HG02642 (cell line): ENCODE results near the gene PRSS57.
"Not testable (repeated sequence)": the region's sequence is repeated elsewhere in the genome, so short reads cannot be mapped to it uniquely, and the experiment has no call there.

Experiments
- ATAC-seq: cut with Tn5 transposase; IDR thresholded peaks from one replicate; pipeline ENCODE4 v1.9.1; 2021; ENCODE audit warnings: mild to moderate bottlenecking; ENCODE audit not compliant: unreplicated experiment, poor library complexity

PRSS57 gene

DNA sequence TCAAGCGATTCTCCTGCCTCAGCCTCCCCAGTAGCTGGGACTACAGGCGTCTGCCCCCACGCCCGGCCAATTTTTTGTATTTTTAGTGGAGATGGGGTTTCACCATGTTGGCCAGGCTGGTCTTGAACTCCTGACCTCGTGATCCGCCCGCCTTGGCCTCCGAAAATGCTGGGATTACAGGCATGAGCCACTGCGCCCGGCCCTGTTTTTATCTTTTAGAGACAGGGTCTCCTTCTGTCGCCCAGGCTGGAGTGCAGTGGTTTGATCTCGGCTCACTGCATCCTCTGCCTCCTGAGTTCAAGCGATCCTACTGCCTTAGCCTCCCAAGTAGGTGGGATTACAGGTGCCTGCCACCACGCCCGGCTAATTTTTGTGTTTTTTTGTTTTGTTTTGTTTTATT lies 3.3 kb upstream of the PRSS57 start:
- not testable (repeated sequence) for ATAC-seq

DNA sequence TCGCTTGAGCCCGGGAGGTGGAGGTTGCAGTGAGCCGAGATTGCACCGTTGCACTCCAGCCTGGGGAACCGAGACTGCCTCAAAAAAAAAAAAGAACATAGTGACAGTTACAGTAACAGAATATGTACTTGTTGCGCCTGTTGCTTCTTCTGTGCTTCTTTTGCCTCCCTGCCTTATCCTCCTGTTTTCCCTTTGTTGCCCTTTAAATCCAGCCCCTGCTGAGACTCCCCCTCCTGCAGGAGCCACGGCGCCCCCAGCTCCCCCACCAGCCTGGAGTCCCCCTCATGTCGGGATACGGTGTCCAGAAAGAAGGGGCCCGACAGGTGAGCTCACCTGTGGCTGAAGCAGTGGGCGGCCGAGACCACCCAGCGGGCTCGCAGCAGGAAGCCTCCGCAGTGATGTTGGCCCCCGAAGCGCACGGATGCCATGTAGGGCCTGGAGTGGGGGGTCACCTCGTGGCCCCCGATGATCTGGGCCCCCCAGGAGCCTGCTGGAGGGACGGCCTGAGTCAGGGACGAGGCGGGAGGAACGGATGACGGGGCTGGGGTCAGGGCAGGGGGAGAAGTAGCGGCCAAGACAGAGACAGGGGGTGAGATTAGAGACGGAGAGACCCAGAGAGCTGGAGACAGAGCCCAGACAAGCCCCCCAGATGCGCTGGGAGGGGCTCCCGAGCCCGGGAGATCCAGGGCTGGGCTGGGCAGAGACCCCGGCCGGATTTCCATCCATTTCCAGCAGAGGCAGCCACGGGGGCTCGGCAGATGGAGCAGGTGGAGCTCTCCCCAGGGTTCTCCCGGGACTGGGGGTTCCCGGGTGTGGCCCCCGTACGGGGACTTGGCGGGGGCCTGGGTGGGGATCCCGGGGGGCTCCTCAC lies 536 bp downstream of the PRSS57 start:
- ATAC-seq = no peak

DNA sequence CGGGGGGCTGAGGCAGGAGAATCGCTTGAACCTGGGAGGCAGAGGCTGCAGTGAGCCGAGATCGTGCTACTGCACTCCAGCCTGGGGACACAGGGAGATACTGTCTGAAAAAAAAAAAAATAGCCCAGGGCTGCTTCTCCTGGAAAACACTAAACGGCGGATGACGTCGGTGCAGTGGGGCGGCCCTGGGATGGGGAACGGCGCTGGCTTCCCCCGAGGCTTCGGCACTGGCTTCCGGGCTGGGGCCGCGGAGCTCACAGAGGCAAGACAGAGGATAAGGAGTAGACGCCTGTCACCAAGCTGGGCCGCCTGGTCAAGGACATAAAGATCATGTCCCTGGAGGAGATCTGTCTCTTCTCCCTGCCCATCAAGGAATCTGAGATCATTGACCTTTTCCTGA lies 5.0 kb downstream of the PRSS57 start:
- no peak for ATAC-seq

DNA sequence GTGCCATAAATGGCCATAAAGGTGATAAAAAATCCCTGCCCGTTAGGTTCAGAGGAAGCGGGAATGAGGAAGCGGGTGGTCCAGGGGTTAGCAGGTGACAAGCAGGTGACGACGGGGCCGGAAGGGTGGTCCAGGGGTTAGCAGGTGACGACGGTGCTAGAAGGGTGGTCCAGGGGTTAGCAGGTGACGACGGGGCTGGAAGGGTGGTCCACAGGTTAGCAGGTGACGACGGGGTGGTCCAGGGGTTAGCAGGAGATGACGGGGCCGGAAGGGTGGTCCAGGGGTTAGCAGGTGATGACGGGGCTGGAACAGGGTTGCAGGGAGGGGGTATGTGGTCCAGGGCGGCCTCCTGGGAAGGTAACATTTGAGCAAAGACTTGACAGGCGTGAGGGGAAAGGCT lies 6.3 kb downstream of the PRSS57 start:
- ATAC-seq = no peak

DNA sequence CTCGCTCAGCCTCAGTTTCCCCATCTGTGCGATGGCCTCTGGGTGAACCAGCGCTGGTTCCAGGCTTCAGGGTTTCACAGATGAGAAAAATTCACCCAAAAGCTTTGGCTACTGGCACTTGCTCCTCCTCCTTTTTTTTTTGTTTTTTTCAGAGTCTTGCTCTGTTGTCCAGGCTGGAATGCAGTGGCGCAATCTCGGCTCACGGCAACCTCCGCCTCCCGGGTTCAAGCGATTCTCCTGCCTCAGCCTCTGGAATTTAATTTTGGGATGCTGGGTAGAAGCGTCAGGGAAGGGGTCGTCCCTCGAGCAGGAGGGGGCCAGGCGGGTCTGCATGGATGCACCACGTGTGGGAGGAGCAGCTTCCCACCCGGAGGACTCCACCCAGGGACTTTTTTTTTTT lies 7.0 kb downstream of the PRSS57 start:
- no peak for ATAC-seq

GRCh38 chr19:687569-688166 lies 7.6 kb downstream of the PRSS57 start:
- no peak for ATAC-seq

GRCh38 chr19:686589-687297 lies 8.5 kb downstream of the PRSS57 start:
- ATAC-seq = no peak

- ATAC-seq = no peak
Measured at GRCh38 chr19:685454-685931, 9.8 kb downstream of the PRSS57 start.

DNA sequence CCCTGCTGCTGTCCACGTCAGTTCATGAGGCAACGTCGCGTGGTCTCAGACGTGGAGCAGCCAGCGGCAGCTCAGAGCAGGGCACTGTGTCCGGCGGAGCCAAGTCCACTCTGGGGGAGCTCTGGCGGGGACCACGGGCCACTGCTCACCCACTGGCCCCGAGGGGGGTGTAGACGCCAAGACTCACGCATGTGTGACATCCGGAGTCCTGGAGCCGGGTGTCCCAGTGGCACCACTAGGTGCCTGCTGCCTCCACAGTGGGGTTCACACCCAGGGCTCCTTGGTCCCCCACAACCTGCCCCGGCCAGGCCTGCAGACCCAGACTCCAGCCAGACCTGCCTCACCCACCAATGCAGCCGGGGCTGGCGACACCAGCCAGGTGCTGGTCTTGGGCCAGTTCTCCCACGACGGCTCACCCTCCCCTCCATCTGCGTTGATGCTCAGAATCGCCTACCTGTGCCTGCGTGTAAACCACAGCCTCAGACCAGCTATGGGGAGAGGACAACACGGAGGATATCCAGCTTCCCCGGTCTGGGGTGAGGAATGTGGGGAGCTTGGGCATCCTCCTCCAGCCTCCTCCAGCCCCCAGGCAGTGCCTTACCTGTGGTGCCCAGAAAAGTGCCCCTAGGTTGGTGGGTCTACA lies 12.5 kb downstream of the PRSS57 start:
- no peak for ATAC-seq

DNA sequence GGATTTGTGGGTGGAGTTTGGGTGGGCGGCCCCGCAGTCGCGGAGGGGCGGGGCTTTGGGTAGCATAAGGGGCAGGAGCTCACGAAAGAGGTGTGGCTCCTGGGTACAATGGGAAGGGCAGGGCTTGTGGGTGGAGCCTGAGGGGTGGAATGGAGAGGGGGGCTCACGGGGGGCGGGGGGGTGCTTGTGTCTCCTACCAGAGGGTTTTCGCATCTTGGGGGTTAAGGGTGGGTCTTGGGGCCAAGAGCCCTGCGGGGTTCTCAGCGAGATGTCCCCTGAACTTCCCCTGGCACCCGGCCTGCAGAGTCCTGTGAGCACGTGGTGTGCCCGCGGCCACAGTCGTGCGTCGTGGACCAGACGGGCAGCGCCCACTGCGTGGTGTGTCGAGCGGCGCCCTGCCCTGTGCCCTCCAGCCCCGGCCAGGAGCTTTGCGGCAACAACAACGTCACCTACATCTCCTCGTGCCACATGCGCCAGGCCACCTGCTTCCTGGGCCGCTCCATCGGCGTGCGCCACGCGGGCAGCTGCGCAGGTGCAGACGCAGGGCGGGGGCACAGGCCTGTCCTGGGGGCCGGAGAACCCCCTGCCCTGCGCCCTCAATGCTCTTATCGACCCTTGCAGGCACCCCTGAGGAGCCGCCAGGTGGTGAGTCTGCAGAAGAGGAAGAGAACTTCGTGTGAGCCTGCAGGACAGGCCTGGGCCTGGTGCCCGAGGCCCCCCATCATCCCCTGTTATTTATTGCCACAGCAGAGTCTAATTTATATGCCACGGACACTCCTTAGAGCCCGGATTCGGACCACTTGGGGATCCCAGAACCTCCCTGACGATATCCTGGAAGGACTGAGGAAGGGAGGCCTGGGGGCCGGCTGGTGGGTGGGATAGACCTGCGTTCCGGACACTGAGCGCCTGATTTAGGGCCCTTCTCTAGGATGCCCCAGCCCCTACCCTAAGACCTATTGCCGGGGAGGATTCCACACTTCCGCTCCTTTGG lies 13.9 kb downstream of the PRSS57 start:
- ATAC-seq = no peak

DNA sequence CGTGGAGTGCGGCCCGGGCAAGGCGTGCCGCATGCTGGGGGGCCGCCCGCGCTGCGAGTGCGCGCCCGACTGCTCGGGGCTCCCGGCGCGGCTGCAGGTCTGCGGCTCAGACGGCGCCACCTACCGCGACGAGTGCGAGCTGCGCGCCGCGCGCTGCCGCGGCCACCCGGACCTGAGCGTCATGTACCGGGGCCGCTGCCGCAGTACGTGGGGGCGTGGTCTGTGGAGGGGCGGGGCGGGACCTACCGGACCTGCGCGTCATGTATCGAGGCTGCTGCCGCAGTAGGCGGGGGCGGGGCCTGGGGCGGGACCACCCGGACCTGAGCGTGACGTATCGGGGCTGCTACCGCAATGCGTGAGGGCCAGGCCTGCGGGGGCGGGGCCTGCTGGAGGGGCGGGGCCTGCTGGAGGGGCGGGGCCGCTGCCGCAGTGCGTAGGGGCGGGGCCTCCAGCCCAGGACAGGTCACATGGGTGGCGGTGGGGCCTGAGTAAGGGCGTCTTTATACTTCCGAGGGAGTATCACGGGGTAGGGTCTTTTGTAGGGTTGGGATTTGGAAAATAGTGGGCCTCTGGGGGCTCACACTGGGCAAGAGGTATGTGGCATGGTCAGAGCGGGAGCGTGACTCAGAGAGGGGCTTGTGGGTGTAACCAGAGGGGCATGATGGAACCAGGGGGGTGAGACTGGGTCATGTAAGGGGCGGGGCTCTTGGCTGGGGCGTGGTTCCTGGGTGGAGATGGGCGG lies 14.8 kb downstream of the PRSS57 start:
- ATAC-seq = peak; percentile 74

DNA sequence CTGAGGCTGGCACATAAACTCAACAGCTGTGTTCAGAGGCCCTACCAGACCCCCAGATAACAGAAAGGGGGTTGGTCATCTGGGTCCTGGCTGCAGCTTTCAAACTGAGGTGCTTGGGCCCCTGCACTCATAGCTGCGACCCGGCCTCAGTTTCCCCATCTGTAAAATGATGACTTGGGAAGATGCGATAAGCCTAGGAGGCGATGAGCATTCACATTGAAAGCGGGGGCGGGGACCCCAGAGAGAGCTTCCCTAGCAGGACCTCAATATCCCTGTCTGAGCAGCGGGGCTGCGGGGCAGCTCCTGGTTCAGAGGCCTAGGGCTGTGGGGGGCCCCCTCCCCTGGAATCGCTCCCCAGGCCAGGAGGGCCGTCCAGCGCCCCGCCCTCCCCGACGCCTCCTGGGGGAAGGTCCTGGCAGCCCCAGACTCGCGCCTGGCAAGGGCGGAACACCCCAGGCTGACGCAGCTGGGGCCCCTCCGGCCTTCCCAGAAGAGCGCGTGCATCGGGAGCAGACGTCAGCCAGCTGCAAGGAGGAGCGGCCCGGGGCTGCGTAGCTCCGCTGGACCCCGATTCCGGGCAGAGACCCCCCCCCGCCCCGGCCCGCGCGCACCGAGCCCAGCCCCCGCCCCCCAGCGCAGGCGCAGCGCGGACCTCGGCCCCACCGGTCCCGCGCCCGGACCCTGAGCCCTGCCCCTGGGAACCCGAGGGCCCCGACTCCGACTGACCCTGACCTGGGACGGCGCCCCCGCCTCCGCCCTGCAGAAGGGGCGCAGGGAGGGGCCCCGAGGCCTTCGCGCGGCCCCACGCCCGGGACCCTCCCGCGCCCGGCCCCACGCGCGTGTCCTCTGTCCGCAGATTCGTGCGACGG lies 15.6 kb downstream of the PRSS57 start:
- ATAC-seq = peak; percentile 20

DNA sequence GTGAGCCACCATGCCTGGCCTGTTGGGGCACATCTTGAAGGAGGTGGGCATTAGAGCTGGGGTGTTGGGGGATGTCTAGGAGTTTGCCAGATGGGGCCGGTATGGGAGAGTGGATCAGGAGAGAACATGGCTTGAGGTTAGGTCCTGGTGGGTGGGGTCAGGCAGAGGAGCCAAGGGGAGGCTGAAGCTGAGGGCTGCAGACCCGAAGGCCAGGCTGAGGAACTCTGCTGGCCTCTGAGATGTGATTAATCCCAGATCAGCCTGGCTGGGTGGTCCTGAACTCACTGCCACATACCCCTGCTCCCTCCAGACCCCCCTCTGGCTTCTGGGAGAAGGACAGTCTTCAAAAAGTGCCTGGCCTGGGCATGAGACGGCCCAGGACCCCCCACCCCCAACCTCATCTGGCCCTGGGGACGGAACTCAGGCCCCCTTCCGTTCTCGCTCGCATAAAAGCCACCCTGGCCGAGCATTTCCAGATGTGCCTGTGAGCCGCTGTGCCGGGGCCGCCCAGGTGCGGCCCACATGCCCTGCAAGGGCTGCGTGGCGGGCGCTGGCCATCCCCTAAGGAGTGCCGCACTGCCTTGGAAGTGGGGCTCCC lies 16.4 kb downstream of the PRSS57 start:
- ATAC-seq = no peak

DNA sequence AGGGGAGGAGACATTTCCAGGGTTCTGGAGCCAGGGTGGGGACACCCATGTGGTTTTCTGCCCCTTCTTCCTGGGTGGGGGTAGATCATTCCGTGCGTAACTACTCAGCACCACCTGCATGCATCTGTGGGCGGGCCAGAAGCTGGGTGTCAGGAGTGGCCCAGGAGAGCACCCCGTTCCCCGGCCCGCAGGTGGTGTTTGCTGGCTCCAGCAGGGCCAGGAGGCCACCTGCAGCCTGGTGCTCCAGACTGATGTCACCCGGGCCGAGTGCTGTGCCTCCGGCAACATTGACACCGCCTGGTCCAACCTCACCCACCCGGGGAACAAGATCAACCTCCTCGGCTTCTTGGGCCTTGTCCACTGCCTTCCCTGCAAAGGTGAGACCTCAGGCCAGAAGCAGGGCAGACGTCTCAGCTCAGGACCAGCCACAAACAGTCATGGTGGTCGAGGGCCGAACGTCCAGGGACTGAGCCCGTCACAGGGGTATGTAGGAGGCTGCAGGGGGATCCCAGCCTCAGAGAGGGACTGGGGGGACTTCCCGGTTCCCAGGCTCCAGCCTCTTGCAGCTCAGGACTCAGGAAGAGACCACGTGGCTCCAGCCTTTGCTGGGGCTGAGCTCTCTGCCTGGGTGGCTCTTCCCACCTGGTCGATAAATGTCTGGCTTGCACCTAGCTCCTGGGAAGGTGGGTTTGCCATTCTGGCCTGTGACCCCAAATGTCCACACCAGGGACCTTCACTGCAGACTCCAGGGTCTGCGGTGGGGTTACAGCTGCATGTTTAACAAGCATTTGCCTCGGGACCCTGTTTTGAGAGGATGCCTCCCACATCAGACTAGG lies 17.4 kb downstream of the PRSS57 start:
- ATAC-seq = no peak

DNA sequence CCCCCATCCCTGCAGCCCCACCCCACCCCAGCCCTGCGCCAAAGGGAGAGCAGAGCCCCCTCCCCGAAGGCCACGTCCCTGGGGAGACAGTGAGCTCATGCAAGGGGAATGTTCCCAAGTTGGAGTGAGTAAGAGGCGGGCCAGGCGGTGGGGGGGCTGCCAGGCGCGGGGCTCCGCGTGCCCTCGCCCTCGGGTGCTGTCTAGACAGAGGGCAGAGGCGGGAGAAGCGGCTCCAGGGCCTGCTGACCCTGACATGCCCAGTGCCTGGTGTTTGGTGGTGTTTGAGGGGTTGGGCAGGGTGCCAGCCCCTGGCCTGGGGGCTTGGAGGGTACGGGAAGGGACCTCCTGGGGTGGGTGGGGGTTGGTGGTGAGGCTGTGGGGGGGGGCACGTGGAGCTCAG lies 18.1 kb downstream of the PRSS57 start:
- ATAC-seq = no peak

DNA sequence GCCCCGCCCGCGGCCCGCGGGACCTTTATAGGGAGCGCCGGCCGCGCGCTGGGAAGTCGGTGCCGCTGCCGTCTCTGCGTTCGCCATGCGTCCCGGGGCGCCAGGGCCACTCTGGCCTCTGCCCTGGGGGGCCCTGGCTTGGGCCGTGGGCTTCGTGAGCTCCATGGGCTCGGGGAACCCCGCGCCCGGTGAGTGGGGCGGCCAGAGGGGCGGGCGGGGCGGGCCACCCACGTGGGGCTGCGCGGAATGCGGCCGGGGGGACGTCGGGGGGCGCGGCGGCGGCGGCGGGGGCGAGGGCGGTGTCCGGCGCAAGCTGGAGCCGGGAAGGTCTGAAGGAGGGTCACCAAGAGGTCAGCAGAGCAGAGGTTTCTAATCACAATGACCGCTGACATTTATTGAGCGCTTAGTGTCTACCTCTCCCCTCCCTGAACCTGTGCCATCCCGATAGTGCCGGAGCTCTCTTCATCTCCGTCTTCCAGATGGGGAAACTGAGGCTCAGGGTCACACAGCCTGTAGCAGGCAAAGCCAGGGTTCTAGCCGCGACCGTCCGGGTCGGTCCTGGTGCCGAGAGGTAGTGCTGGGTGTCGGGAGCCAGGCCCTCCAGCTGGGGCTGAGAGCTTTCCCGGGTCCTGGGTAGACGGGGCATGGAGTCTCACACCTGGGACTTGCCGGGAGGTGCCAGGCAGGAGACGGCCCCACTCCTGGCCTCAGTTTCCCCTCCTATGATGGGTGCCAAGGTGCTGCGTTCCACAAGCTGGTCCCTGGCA lies 18.7 kb downstream of the PRSS57 start, which contains the start of gene FSTL3:
TSS of gene FSTL3 (plus strand) at position 54 of the 767 bp plus-strand sequence. CDS start at position 86, 32 bp downstream.
- no peak for ATAC-seq
